22Rv1 (cell line): ENCODE data around the gene PGM5.

Source experiments
- ZFX ChIP-seq: fragments of 450-650 bp; IDR thresholded peaks from 2 replicates; pipeline ENCODE4 v1.6.1; 2017; ENCODE audit warnings: antibody characterized with exemption, borderline replicate concordance
- TF ChIP-seq, protein P1 (sequence below): fragments of 450-650 bp; IDR thresholded peaks from 2 replicates; pipeline ENCODE4 v1.5.1; 2017; ENCODE audit warnings: mild to moderate bottlenecking

GRCh38 chr9:68458918-68459317, 102.5 kb downstream of the PGM5 start:
- TF ChIP-seq, protein P1, sequence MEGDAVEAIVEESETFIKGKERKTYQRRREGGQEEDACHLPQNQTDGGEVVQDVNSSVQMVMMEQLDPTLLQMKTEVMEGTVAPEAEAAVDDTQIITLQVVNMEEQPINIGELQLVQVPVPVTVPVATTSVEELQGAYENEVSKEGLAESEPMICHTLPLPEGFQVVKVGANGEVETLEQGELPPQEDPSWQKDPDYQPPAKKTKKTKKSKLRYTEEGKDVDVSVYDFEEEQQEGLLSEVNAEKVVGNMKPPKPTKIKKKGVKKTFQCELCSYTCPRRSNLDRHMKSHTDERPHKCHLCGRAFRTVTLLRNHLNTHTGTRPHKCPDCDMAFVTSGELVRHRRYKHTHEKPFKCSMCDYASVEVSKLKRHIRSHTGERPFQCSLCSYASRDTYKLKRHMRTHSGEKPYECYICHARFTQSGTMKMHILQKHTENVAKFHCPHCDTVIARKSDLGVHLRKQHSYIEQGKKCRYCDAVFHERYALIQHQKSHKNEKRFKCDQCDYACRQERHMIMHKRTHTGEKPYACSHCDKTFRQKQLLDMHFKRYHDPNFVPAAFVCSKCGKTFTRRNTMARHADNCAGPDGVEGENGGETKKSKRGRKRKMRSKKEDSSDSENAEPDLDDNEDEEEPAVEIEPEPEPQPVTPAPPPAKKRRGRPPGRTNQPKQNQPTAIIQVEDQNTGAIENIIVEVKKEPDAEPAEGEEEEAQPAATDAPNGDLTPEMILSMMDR: no peak
- no peak for TF ChIP-seq ZFX
